ENCODE measurements around the gene COL17A1. TPM values are rescaled to one million over a fixed set of nuclear protein-coding genes. Genes with fewer than 3 reads are reported as not detected.

The COL17A1 gene
- total and polyA plus RNA-seq, 9 of the 15 experiments (the other 6 are each of a cell fraction or from before 2014, with no cell fraction given), result not detected

GRCh38 chr10:104113376-104113956 is 27.8 kb upstream of the COL17A1 start:
- intact Hi-C loops (cut with micrococcal nuclease), result no loop called here

More at GRCh38 chr10:104113376-104113956, 27.8 kb upstream of the COL17A1 start:
- ChIA-PET POLR2A (no interaction called here), CTCF (ENCODE audit: low intra/inter-chr PET ratio) (no interaction called here)
- TF ChIP-seq BRCA1 (IDR thresholded peaks at IDR 0.05) (no peak), BRCA1 (CRISPR knock-in tag; IDR thresholded peaks at IDR 0.05) (no peak), ZNF507 (tag; conservative IDR thresholded peaks at IDR 0.05) (no peak), MAX (CRISPR knock-in tag; IDR thresholded peaks at IDR 0.05) (no peak), CREB5 (CRISPR knock-in tag; IDR thresholded peaks at IDR 0.05) (no peak), ZFP1 (CRISPR knock-in tag; IDR thresholded peaks at IDR 0.05) (no peak), ZNF436 (CRISPR knock-in tag; IDR thresholded peaks at IDR 0.05) (no peak), POLR2AphosphoS2 (IDR thresholded peaks at IDR 0.05; ENCODE audit: low read length) (no peak), HSF4 (CRISPR knock-in tag; IDR thresholded peaks at IDR 0.05; ENCODE audit: borderline replicate concordance) (no peak), USF1 (CRISPR knock-in tag; IDR thresholded peaks at IDR 0.05) (no peak), SRSF3 (IDR thresholded peaks at IDR 0.05; ENCODE audit: insufficient read depth, low read length) (no peak), GATAD2B (IDR thresholded peaks at IDR 0.05; ENCODE audit: borderline replicate concordance) (no peak), ATF6 (CRISPR knock-in tag; IDR thresholded peaks at IDR 0.05) (no peak), CBFB (CRISPR knock-in tag; IDR thresholded peaks at IDR 0.05) (no peak)
- H3K79me2 ChIP-seq (ENCODE audit: control insufficient read depth, insufficient read depth, low read length), result no peaks in the 10 kb centered on the region
- H3K27me3 ChIP-seq (ENCODE audit: control insufficient read depth in 2 of 2, insufficient read depth in 2 of 2, low read length in 2 of 2), result no peaks in the 10 kb centered on the region; a peak in 1 of 5 replicates
- no peak for DNase-seq (ENCODE audit: extremely low read depth in 1 of 4, low spot score in 3 of 4)
- H3K9ac ChIP-seq (ENCODE audit: insufficient read depth in 1 of 2, low read depth in 2 of 2, low read length in 2 of 2), result no peak overlapping the region
- in situ Hi-C loops (cut with MboI), result no loop called here
- no peak overlapping the region for H3K4me2 ChIP-seq (ENCODE audit: insufficient read depth, low read length)
- H3K36me3 ChIP-seq (ENCODE audit: control insufficient read depth, insufficient read depth, low read length), result no peaks in the 10 kb centered on the region
- no peaks in the 10 kb centered on the region for H3K9me3 ChIP-seq (replicated peaks; ENCODE audit: control insufficient read depth, insufficient read depth, low read depth, low read length)
- no peak for ATAC-seq
- FAIRE-seq, result no peak
- no peak overlapping the region for H2AFZ ChIP-seq (ENCODE audit: low read depth, low read length)
- no TSS peak for BruUV-seq (replicated peaks)
- WGBS (ENCODE audit: insufficient coverage, low coverage, missing lambda C conversion rate), result 0% methylated on average over 1 of the region's 1 CpG
- H4K20me1 ChIP-seq (replicated peaks; ENCODE audit: control insufficient read depth, insufficient read depth, low read length), result no peaks in the 10 kb centered on the region
- no peaks in the 10 kb centered on the region for H3K9me1 ChIP-seq (ENCODE audit: control insufficient read depth, insufficient read depth, low read length)
- no peaks in the 10 kb centered on the region; a peak in 1 of 5 replicates for H3K4me1 ChIP-seq (replicated peaks in 1 of 2; ENCODE audit: control insufficient read depth in 2 of 2, insufficient read depth in 2 of 2, low read length in 2 of 2)
- H3K4me3 ChIP-seq, result no peak overlapping the region
- no peak overlapping the region for H3K27ac ChIP-seq (ENCODE audit: extremely low read depth, low read depth, low read length)
